Activated CD4-positive, alpha-beta T cell treated with anti-CD3 and anti-CD28 coated beads for 4 hours (primary cell): ENCODE data around the gene SYNJ1.
"Not testable (repeated sequence)": the region's sequence is repeated elsewhere in the genome, so short reads cannot be mapped to it uniquely, and the experiment has no call there.

ENCODE experiments used
- DNase-seq, 2 donors: peaks; one replicate each; pipeline ENCODE4 v3.0.0-alpha.2; 2020

SYNJ1 gene

DNA sequence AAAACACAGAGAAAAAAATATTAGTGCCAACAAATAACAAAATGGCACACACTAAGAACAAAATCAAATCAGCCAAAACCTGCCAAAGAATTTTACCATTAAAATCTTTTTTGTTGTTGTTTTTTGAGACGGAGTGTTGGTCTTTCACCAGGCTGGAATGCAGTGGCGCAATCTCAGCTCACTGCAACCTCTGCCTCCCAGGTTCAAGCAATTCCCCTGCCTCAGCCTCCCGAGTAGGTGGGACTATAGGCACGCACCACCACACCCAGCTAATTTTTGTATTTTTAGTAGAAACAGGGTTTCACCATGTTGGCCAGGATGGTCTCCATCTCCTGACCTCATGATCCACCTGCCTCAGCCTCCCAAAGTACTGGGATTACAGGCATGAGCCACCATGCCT is 8.3 kb upstream of the SYNJ1 start:
- DNase-seq: not testable (repeated sequence)

- no peak for DNase-seq
Observed at GRCh38 chr21:32735524-32735923, 7.7 kb upstream of the SYNJ1 start.

DNA sequence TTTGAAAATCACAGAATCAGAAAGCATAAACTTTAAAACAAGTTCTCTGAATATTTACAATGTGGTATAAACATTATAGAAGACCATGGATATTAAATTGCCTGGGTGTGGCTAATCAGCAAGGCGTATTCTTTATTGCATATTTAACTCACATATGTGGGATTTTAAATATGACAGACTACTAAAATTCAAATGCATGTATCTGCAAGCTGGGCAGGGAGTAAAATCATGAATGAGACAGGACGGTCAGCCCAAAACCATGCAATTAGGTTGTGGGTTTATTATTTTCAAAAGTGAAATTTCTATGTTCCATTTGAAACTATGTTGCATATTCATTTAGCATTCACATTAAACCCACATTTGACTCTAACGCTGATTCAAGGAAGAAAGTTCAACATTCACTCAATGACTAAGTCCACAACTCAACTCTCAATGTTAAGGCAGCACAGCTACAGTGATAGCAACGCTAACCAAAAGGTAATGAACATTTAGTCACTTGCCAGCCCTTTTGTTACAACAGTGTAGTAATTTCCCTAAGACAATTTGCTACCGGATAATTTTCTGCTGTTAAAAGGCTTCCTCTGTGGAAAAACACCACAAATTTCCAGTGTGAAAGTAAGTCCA is 6.3 kb upstream of the SYNJ1 start:
- no peak for DNase-seq

GRCh38 chr21:32733356-32733755 is 5.5 kb upstream of the SYNJ1 start:
- DNase-seq: peak in 1 of 2 donors; percentile 3

DNA sequence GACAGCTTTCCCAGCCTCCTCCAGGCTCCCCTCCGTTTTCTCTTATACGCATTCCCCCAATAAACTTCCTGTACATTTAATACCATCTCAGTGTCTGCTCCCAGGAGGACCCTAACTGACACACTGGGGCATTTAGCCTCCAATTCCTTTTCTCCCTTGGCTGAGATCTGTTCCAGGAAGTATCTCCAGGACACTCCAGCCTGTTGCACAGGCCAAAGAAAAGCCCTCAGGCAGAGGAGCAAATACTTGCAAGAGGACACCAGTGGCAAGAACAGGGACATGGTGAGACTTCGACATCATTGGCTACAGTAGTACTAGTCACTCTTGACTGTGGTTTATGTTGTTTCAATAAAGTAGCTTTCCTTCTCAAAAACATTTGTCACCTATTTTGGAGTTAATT is 4.7 kb upstream of the SYNJ1 start:
- no peak for DNase-seq

DNA sequence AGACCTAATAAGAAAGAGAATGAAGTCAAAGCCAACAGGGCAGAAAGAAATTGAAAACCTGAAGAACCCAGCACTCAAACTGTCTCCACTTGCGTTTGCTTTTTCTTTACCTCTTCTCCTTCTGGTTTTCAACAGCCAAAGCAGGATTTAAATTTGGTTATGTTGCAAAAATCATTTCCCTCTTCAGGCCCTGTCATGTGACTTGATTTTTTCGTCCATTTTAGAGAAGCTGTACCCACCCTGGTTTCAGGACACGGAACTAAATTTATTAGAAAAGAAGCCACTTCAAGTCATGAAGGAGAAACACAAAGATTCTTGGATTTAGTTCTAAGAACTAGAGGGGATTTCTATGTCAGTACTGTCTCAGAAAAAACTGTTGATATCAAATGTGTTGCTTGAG is 1.0 kb upstream of the SYNJ1 start:
- DNase-seq: no peak

DNA sequence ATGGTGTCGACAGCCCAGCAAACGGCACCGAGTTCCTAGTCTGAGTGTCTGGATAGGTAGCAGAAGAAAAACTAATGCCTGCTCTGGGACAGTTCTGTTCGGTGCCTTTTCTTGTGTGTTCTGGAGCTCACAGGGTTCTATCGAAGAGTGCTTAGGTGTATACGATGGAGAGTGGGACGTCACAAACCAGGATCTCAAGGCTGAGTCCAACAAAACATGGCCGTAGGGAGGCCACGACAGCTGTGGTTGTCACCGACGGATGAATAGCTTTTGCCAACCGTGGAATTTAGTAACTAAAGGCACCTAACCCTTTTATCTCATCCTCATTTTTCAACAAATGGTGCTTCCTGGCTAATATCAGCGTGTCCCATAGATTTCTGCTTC is 635 bp upstream of the SYNJ1 start:
- DNase-seq: no peak

DNA sequence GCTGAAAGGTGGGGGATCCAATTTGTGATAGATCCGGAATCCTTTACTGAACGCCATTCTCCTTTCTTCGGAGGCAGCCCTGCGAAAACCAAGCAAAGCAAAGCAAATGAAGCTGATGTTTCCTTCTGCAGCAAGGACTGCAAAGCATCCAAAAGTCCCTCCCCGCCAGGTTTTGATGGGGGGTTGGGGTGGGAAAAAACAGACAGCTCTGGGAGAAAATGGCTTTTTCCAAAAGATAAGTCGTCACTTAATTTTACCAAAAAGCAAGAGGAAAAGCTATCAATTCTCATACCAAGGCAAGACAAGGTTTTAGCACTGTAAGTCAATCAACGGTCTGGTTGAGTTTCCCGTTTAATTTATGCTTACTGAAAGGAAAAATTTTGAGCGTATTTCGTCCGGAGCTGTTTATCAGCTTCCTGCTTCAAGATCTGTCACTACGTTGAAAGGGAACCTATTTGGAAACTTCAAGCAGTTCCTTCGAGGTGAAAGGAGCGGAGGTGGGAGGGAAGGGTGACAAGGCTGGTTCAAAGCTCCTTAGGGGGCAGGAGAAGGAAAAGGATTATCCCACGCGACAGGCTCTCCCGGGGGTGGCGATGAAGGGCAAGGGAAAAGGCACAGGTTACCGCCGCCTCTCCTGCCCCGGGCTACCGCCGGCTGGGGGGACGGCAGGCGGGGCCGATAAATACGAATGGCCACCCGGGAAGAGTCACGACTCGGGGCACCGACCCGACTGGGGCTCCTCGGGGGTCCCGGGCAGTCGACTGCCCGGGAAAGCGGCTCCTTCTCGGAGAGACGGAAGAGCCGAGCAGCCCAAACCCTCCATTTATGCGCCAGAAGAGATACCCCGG is 750 bp downstream of the SYNJ1 start:
- DNase-seq: peak; percentile 7 to 15

DNA sequence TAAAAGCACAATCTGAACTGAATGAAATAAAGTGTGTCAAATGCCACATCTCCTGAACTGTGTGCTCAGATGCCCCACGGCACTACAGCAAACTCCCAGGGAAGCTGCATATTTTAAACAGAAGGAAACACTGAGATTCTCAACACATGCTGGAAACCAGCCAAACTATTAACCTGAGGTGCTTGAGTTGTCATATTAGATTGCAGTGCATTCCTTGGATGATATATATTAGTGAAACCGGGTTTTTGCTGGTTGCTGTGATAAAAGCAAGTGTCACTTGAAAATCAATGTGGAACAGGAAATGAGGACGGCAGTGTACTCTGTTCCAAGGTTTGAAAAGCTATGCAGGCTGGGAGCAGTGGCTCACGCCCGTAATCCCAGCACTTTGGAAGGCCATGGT is 8.7 kb downstream of the SYNJ1 start:
- no peak for DNase-seq

- DNase-seq: no peak
Observed at GRCh38 chr21:32717851-32718316, 9.9 kb downstream of the SYNJ1 start.

- DNase-seq: no peak
Observed at GRCh38 chr21:32716486-32716885, 11.3 kb downstream of the SYNJ1 start.

- DNase-seq: no peak
Observed at GRCh38 chr21:32713726-32714125, 14.1 kb downstream of the SYNJ1 start.

DNA sequence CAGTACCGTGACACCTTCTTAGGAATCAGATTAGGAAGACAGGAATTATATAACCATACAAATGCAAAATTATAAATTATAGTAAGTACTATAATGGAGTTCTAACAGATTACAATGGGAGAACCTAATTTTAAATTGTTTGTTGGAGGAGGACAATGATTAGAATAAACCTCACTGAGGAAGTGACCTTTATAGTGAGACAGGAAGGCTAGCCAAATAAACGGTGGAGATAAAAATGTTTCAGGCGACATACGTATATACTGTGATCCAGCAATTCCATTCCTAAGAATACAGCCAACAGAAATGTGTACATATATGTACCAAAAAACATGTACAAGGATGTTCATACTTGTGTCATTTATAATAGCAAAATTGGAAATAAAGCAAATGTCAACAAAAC is 15.2 kb downstream of the SYNJ1 start:
- no peak for DNase-seq

DNA sequence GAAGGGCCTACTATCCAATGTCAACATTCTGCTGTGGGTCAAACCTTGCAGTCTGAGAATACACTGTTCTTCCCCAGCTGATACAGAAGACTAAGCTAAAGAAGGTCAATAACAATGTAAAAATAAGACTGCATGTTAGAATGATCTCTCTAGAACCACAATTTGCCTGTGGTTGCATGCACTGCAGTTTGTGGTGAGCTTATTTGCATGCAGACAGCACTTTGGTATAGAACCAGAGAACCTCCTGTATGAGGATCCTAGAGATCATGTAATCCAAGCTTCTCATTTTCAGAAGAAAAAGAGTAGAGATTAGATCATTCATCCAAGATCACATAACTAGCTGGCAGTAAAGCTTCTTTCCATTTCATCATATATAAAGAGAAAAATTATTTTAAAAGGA is 15.8 kb downstream of the SYNJ1 start:
- no peak for DNase-seq

DNA sequence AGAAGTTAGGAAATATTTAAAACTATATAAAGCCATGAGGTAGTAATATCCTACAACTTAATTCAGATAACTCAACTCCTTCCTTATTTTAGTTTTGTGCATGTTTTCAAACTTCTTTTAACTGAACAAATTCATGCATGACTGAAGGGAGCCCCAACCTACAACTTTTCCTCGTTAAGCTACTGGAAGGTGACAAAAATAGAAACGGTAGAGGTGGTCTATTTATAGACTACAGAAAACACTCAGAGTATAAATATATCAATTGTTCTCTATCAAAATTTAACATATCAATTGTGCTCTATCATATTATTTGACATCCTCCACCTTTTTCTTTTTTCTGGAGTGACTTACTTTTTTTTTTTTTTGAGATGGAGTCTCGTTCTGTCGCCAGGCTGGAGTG is 16.8 kb downstream of the SYNJ1 start:
- DNase-seq: no peak

DNA sequence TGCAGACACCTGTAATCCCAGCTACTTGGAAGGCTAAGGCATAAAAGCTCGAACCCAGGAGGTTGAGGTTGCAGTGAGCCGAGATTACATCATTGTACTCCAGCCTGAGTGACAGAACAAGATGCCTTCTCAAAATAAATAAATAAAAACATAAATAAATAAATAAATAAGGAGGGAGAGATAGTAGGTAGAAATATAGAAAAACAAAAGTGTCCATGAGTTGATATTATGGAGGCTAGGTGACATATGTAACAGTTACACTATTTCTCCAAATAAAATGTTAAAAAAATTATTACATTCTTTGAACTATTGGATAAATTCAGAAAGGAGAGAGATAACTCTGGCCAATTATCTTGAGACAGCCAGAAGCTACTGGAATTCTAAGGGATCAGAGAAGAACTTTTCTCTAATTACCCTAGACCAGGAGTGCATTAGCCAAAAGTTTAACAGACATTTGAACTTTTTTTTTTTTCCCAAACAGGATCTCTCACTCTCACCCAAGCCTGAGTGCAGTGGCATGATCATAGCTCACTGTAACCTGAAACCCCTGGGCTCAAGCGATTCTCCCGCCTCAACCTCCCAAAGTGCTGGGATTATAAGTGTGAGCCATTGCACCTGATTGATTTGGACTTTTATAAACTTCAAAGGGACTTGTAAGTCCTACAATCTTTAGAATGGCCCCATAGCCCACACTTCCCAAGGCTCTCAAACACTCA is 17.6 kb downstream of the SYNJ1 start:
- DNase-seq: no peak

GRCh38 chr21:32708069-32708468 is 19.7 kb downstream of the SYNJ1 start:
- no peak for DNase-seq

DNA sequence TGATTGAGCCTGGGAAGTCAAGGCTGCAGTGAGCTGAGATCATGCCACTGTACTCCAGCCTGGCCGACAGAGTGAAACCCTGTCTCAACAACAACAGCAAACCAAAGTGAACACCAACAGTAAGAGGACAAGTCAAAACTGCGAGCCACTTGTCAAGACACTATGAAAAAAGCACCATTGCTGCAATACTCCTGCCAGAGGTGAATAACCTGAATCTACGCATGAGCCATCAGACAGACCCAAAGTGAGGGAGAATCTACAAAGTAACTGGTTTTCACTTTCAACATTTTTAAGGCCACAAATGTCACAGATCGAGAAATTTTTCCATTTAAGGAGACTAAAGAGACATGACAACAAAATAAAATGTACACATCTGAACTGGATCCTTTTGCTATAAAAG is 21.9 kb downstream of the SYNJ1 start:
- no peak for DNase-seq

- no peak for DNase-seq
Observed at GRCh38 chr21:32705139-32705538, 22.7 kb downstream of the SYNJ1 start.

- DNase-seq: no peak
Observed at GRCh38 chr21:32702702-32703101, 25.1 kb downstream of the SYNJ1 start.

DNA sequence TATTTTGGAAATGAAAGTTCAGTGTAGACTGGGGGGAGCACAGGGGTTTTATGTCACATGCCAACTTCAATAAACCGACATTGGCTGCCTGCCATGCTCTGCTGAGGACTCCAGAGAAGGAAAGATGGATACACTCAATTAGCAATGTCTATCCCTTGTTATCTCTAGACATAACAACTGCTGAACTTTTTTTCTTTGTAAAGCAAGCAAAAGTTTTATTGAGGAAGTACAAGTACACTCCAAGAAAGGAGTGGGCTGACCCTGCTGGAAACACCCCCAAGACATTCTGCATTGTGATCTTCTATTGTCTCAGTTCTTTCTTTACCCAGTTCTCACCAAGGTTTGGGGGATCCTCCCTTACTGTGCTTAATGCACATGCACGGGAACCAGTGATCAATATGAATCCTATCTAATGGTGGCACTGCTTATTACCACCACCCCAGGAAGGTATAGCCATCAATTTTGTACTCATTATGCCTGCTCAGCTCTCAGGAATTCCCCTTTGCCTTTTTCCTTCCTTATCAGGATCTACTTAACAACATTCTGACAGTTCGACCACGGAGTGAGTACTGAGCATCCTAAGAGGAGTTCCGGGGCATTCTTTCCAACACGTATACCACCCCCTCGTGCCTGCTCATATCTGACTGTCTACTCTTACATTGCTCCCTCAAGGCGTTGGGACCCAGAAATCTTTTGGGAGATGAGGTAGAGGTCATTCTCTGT is 28.7 kb downstream of the SYNJ1 start:
- no peak for DNase-seq

GRCh38 chr21:32698286-32698685 is 29.5 kb downstream of the SYNJ1 start:
- DNase-seq: no peak

GRCh38 chr21:32695482-32695881 is 32.3 kb downstream of the SYNJ1 start:
- not testable (repeated sequence) for DNase-seq
